ENCODE data around the gene FAM8A1.

The FAM8A1 gene

GRCh38 chr6:17602888-17603287 lies 2.8 kb downstream of the FAM8A1 start:
- no peak for DNase-seq

- no peak for DNase-seq
Observed at GRCh38 chr6:17606606-17607005, 6.5 kb downstream of the FAM8A1 start.

GRCh38 chr6:17610835-17611234 lies 10.7 kb downstream of the FAM8A1 start:
- DNase-seq: no peak

- DNase-seq: no peak
Observed at GRCh38 chr6:17612048-17612447, 11.9 kb downstream of the FAM8A1 start.

- DNase-seq: no peak
Observed at GRCh38 chr6:17615794-17616193, 15.7 kb downstream of the FAM8A1 start.

- DNase-seq: no peak
Observed at GRCh38 chr6:17621003-17621402, 20.9 kb downstream of the FAM8A1 start.

GRCh38 chr6:17622144-17622543 lies 22.0 kb downstream of the FAM8A1 start:
- DNase-seq: no peak

- no peak for DNase-seq
Observed at GRCh38 chr6:17624396-17624795, 24.3 kb downstream of the FAM8A1 start.

- no peak for DNase-seq
Observed at GRCh38 chr6:17628873-17629272, 28.8 kb downstream of the FAM8A1 start.

- DNase-seq: no peak
Observed at GRCh38 chr6:17629824-17630510, 29.9 kb downstream of the FAM8A1 start.

GRCh38 chr6:17630511-17631073 lies 30.5 kb downstream of the FAM8A1 start:
- no peak for DNase-seq

GRCh38 chr6:17632934-17633333 lies 32.8 kb downstream of the FAM8A1 start:
- DNase-seq: no peak

GRCh38 chr6:17633465-17634188 lies 33.5 kb downstream of the FAM8A1 start:
- no peak for DNase-seq

GRCh38 chr6:17635568-17635967 lies 35.5 kb downstream of the FAM8A1 start:
- DNase-seq: no peak

GRCh38 chr6:17638212-17638715 lies 38.2 kb downstream of the FAM8A1 start:
- no peak for DNase-seq

GRCh38 chr6:17640477-17640917 lies 40.4 kb downstream of the FAM8A1 start:
- no peak for DNase-seq

GRCh38 chr6:17648745-17649144 lies 48.6 kb downstream of the FAM8A1 start:
- DNase-seq: no peak

- DNase-seq: no peak
Observed at GRCh38 chr6:17650656-17651309, 50.7 kb downstream of the FAM8A1 start.

- no peak for DNase-seq
Observed at GRCh38 chr6:17653198-17653882, 53.2 kb downstream of the FAM8A1 start.

GRCh38 chr6:17656092-17656491 lies 56.0 kb downstream of the FAM8A1 start:
- no peak for DNase-seq

- DNase-seq: no peak
Observed at GRCh38 chr6:17656644-17657043, 56.5 kb downstream of the FAM8A1 start.
